Motor neuron (in vitro differentiated cells): ENCODE data around the gene GRHL3. TPM values are rescaled to one million over a fixed set of nuclear protein-coding genes. Genes with fewer than 3 reads are reported as not detected.
A peak's percentile ranks its signal among the peaks of the same experiment; 100 is the strongest.

ENCODE experiments used
- ATAC-seq, 8 experiments: fragments of 200-7000 bp; cut with Tn5 transposase; replicated peaks in 6 of 8; 2 replicates each; pipeline ENCODE4 v1.8.0; 2021; ENCODE audit warnings: mild to moderate bottlenecking in 8 of 8, moderate library complexity in 8 of 8
- H3K27ac ChIP-seq, 2 donors: fragments of 250-450 bp; sonication (Bioruptor Pico); 2 replicates each; pipeline ENCODE4 v1.9.0; 2021; ENCODE audit warnings: antibody characterized with exemption in 2 of 2, mild to moderate bottlenecking in 2 of 2, moderate library complexity in 1 of 2
- H3K4me1 ChIP-seq, 2 donors: fragments of 250-450 bp; sonication (Bioruptor Pico); replicated peaks in 1 of 2; 2 replicates each; pipeline ENCODE4 v1.6.1; 2021; ENCODE audit warnings: antibody characterized with exemption in 2 of 2, mild to moderate bottlenecking in 2 of 2, moderate library complexity in 1 of 2
- H3K4me3 ChIP-seq, 5 donors: fragments of 250-450 bp; sonication (Bioruptor Pico); 2 replicates each; pipeline ENCODE4 v1.9.0; 2021; ENCODE audit warnings: antibody characterized with exemption in 5 of 5, mild to moderate bottlenecking in 5 of 5, moderate library complexity in 4 of 5
- WGBS, 10 experiments: fragments of 450-650 bp; shearing (Covaris generic); methylation state at CpG; one replicate each; pipeline ENCODE4 v1.0.0; 2022; 5-methylcytosine and 5-hydroxymethylcytosine counted together
- in situ Hi-C, 9 experiments: fragments of 400-800 bp; cut with MboI; loops; one replicate each; pipeline ENCODE4 v1.15.0; 2021; ENCODE audit warnings: low sequenced_read_pairs in 9 of 9, low pct_unique_long_range_greater_than_20kb in 2 of 9; ENCODE audit not compliant: unreplicated experiment in 9 of 9
- total RNA-seq, 8 experiments: library from RNA; unstranded; fragments of 300-600 nt; gene quantifications; 2 replicates each; pipeline versions ENCODE4 v1.2.3 to v1.2.4, GENCODE V29; 2022

The GRHL3 gene
- total RNA-seq, 8 experiments from 2014 or later: 0.05 to 1.1 (median 0.57) TPM; not detected in 1

DNA sequence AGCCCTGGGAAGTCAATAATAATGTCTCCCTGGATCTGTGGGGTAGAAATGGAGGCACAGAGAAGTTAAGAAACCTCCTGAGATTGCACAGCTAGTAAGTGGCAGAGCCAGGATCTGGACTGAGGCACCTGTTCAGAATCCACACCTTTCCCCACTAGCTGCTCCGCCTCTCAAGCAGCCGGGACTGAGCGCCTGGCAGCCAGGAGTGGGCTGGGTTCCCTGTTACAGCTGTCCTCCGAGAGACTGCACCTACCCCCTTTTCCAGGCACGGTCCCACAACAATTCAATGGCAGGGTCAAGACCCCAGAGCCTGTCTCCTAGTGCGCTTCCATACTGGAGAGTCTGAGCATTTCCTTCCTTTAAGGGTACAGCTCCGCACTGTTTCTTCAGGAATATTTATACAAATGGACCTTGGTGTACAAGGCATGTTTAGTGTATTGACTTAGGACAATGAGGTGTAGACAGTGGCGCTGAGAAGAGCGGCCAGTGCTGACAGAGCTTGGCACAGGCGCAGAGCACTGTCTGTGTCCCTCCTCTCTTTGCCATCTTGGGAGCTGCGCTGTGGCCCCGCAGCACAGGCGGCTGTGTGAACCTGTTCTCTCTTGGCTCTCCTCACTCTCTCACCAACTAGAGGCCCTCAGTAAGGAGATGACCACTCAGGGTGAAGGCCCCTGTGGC lies 24.4 kb downstream of the GRHL3 start:
- in situ Hi-C loops: no loop called here
- H3K27ac ChIP-seq: no peak overlapping the region
- 75 to 94% (median 87%) methylated on average over 1 to 10 of the region's 13 CpGs; no CpG with 5 or more reads in 3 of the 10 experiments for WGBS, 10 experiments
- H3K4me3 ChIP-seq: no peak overlapping the region
- H3K4me1 ChIP-seq: peaks cover 2 to 40% of the 10 kb centered on the region in 2 donors
- peak in 2 of 8 experiments; percentile 28 to 39 for ATAC-seq

DNA sequence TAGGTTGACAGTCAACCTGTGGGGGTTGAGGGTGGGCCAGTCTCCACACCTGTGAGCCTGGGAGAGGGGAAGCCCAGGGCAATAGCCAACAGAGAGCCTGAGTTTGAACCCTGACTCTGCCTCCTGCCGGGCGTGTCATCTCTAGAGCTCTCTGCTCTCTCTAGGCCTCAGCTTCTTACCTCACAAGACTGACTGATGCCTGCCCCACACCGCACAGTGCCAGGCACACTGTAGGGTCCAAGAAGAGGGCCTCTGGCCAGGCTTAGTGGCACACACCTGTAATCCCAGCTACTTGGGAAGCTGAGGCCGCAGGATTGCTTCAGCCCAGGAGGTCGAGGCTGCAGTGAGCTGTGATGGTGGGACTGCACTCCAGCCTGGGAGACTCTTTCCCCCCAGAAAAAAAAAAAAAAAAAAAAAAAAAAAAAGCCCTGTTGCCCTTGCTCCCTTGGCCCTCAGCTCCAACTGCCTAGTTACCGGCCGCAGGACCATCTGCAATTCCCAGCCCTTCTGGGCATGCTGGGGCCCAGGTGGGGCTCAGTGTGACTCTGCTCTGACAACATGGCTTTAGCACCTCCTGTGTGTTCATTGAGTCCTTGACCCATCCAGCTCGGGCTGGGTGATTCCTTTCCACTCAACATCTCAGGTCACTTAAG lies 25.1 kb downstream of the GRHL3 start:
- Histone ChIP-seq H3K27ac (no peak overlapping the region), H3K4me3 (no peak overlapping the region), H3K4me1 (peaks cover 2 to 40% of the 10 kb centered on the region in 2 donors)
- in situ Hi-C loops: no loop called here
- WGBS, 10 experiments: 14 to 85% (median 75%) methylated on average over 1 to 7 of the region's 8 CpGs; no CpG with 5 or more reads in 3 of the 10 experiments
- ATAC-seq: peak in 5 of 8 experiments; percentile 10 to 39 (median 23)

DNA sequence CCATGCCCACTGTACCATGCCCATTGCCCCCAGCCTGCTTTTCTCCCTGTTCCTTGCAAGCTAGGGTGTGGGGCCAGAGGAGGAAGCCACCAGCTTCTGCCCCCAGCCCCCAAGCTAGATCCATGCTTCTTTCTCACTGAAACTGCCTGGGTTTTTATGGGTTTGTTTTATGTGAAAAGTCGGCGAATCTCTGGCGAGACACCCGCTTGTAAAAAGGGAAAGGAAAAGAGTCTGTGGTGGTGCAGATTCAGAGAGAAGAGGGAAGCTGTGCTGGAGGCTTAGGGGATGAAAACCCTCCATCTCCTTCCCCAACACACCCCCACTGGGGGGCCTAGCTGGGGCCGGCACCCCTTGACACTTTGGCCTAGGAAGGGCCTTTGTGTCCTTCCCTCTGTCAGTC lies 26.2 kb downstream of the GRHL3 start:
- in situ Hi-C loops: no loop called here
- no peak overlapping the region for H3K27ac ChIP-seq
- H3K4me1 ChIP-seq: peaks cover 2 to 33% of the 10 kb centered on the region in 2 donors
- no peak for ATAC-seq
- no peak overlapping the region for H3K4me3 ChIP-seq
- 40 to 100% (median 61%) methylated on average over 1 to 4 of the region's 5 CpGs; no CpG with 5 or more reads in 6 of the 10 experiments for WGBS, 10 experiments

DNA sequence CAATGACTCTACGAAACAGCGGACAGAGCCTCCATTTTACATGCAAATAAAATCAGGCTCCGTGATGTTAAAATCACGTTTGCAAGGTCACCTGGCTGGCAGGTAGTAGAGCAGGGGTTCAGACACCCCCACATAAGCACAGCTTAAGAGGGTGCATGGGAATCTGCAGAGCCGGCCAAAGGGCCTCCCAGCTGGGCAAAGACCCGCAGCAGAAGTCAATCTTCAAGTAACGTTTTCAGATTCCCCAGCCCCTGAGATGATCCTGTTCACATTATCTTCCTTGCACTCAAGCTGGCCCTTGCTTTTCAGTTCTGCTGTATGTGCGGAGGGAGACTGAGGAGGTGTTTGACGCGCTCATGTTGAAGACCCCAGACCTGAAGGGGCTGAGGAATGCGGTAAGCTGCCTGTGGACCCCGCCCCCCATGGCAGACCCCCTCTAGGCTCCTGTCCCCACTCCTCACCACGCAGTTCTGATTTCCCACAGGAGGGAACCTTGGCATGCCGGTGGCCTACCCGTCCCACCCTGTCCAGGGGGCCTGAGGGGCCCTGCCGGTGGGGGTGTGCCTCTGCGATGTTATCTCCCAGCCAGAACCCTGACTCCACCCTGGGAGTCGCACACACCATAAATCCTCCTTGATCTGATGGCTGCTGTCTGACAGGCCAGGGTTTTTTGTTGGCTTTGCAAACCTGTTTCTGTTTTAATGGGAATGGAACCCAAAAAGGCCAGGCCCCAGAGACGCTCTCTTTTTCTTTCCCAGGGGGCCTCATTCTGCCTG lies 28.2 kb downstream of the GRHL3 start:
- Histone ChIP-seq H3K4me3 (no peak overlapping the region), H3K27ac (no peak overlapping the region), H3K4me1 (peaks cover 0 to 15% of the 10 kb centered on the region in 2 donors)
- in situ Hi-C loops: no loop called here
- 35 to 97% (median 80%) methylated on average over 1 to 8 of the region's 19 CpGs; no CpG with 5 or more reads in 2 of the 10 experiments for WGBS, 10 experiments
- ATAC-seq: peak in 4 of 8 experiments; percentile 15 to 48 (median 27)

DNA sequence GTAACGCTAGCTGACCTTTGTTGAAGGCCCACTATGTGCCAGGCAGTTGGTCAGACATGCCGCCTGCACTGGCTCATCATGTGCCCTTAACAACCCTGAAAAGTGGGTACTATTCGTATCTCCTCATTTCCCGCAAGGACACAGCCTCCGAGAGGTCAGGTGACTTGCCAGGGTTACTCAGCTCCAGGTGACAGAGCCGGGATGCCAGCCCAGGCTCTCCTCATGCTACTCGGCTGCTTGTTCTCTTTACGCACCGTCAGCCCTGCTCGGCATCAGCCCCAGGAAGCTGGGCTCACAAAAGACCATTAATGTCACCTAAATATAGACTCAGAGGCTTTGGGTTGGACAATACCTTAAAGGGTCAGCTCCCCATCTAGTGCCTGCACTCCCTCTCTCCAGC lies 29.0 kb downstream of the GRHL3 start:
- no peak overlapping the region for H3K27ac ChIP-seq
- 89 to 100% (median 92%) methylated on average over 1 to 10 of the region's 10 CpGs; no CpG with 5 or more reads in 5 of the 10 experiments for WGBS, 10 experiments
- ATAC-seq: no peak
- in situ Hi-C loops: no loop called here
- no peak overlapping the region for H3K4me3 ChIP-seq
- peaks cover 0 to 9% of the 10 kb centered on the region in 2 donors for H3K4me1 ChIP-seq

DNA sequence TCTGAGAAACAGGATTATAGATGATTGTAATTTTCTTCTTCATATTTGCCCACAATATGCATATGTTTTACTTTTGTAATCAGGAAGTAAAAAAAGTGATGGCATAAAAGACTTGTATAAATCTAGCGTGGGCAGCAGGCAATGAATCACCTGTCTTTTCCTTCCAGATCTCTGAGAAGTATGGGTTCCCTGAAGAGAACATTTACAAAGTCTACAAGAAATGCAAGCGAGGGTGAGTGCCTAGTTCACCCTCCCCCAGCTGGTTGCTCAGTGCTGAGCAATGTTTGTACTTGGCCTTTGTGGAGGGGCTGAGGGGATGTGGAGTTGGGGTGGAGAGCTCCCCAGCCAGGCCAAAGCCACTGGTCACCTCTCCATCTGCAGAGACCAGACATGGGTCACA lies 30.7 kb downstream of the GRHL3 start:
- in situ Hi-C loops: no loop called here
- H3K4me3 ChIP-seq: no peak overlapping the region
- no peak for ATAC-seq
- 60 to 83% (median 76%) methylated on average over 1 to 2 of the region's 2 CpGs; no CpG with 5 or more reads in 3 of the 10 experiments for WGBS, 10 experiments
- peaks cover 0 to 6% of the 10 kb centered on the region in 2 donors for H3K4me1 ChIP-seq
- H3K27ac ChIP-seq: no peak overlapping the region

DNA sequence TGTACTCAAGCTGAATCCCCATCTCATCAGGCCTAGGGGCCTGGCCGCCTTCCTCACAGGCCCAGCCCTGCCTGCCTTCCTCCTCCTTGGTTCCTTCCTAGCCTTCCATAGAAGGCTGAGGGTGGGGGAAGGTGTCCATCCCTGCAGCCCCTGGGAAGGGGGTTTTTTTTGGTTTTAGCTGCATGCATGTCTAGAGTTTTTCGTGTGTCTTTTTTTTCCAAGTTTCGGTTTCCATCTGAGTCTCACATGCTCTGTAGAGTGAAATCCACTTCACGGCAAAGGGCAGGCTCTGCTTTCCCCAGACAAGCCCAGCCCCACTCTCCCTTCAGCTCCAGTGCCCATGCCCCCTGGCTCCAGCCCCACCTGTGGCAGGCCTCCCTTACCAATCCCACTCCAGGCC lies 32.1 kb downstream of the GRHL3 start:
- no peak overlapping the region for H3K27ac ChIP-seq
- WGBS, 10 experiments: 76 to 100% (median 87%) methylated on average over 1 to 4 of the region's 4 CpGs; no CpG with 5 or more reads in 5 of the 10 experiments
- no peak for ATAC-seq
- in situ Hi-C loops: no loop called here
- no peak overlapping the region for H3K4me3 ChIP-seq
- H3K4me1 ChIP-seq: peaks cover 0 to 6% of the 10 kb centered on the region in 2 donors

DNA sequence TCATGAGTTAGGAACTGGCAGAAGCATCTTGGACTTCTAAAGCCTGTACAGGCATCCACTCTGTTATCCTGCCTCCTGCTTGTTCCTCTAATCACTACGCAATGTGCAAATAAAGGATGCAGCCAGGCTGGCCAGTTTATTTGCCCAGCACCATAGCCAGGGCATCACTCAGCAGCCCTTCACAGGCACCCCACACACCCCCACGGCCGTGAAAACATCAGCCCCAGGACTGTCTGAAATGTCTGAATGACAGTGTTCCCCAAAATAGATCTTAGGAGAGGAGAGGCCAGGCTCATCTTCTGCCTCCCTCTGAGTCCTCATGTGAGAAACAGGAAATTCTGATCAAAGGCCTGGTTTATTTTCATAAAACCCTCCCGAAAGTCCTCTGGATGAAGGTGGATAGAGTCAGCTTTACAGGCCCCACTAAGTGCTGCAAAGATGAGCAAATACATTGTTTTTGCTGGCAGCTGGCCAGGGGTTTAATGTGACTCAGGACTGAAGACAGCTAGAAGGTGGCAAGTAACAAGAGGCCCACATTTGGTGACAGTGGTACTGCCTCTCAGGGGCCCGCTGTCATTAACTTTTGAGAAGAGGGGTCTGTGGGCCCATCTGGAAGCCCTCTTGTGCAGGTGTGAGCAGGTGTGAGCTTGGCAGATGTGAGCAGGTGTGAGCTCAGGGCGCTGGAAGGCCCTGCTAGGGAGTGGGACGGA lies 32.9 kb downstream of the GRHL3 start:
- in situ Hi-C loops: no loop called here
- WGBS, 10 experiments: 20 to 100% (median 63%) methylated on average over 1 to 6 of the region's 7 CpGs; no CpG with 5 or more reads in 2 of the 10 experiments
- peaks cover 0 to 6% of the 10 kb centered on the region in 2 donors for H3K4me1 ChIP-seq
- H3K4me3 ChIP-seq: no peak overlapping the region
- H3K27ac ChIP-seq: no peak overlapping the region
- peak in 1 of 8 experiments; percentile 53 for ATAC-seq

DNA sequence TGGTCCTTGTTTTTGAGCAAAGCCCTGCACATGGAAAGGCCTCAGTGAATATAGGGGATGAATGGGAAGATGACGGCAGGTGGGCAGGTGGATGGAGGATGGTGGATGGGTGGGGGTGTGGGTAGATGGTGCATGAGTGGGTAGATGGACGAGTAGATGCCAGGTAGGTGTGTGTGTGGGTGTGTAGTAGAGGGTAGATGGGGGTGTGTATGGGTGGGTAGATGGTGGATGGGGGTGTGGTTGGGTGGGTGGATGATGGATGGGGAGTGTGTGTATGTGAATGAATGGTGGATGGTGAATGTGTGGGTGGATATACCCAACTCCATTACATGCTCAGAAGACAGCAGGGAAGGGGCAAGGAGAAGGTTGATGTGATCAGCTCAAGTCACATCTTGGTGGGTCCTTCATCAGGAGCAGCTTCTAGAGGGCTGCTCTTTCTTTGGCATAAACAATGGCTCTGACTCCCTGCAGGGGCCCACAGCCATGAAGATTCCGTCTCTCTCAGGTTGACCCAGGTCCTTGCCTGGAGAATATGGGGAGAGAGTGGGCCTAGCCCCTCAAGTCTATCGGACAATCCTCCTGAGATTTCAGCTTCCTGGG lies 34.2 kb downstream of the GRHL3 start:
- in situ Hi-C loops: no loop called here
- Histone ChIP-seq H3K4me3 (no peak overlapping the region), H3K27ac (no peak overlapping the region), H3K4me1 (no peaks in the 10 kb centered on the region)
- WGBS, 10 experiments: 80 to 100% (median 93%) methylated on average over 1 to 2 of the region's 4 CpGs; no CpG with 5 or more reads in 5 of the 10 experiments
- no peak for ATAC-seq

DNA sequence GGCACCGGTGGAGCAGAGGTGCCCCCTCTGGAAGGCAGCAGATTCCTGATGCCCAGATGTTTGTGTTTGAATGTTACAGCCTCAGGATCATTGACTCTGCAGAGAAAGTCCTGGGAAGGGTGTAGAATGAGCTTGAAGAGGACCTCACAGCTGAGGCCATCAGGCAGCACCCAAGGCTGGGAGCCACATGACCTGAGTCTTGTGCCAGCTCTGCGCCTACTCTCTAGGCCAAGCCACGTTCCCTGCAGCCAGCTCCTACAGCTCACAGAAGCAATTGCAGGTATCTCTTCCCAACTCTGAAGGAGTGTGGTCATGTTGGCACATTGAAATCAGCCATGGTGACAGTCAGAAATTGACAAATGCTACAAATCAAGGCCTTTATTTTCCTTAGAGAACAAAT lies 36.3 kb downstream of the GRHL3 start:
- Histone ChIP-seq H3K27ac (no peak overlapping the region), H3K4me1 (no peaks in the 10 kb centered on the region), H3K4me3 (no peak overlapping the region)
- in situ Hi-C loops: no loop called here
- no peak for ATAC-seq
- WGBS, 10 experiments: 50 to 100% (median 83%) methylated on average over 1 to 3 of the region's 3 CpGs; no CpG with 5 or more reads in 3 of the 10 experiments

DNA sequence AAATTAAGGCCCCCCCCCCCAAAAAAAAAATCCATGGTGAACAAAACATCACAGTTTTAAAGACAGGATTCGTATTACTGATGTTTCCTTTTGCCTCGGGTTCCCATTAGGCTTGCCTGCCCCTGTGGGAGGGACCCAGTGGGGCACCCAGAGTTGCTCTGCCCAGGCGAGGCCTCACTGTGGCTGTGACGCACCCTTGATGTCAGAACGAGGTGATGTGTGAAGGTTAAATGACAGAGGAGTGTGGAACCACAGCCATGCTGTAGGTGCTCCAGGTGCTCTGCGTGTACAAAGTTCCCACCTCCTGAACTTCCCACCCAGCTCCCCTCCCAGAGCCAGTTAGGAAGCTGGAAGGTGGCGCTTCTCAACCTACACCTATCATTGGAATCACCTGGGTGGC lies 37.9 kb downstream of the GRHL3 start:
- in situ Hi-C loops: no loop called here
- Histone ChIP-seq H3K27ac (no peak overlapping the region), H3K4me1 (no peaks in the 10 kb centered on the region), H3K4me3 (no peak overlapping the region)
- no peak for ATAC-seq
- WGBS, 10 experiments: 60 to 100% (median 94%) methylated on average over 1 to 4 of the region's 7 CpGs; no CpG with 5 or more reads in 4 of the 10 experiments

DNA sequence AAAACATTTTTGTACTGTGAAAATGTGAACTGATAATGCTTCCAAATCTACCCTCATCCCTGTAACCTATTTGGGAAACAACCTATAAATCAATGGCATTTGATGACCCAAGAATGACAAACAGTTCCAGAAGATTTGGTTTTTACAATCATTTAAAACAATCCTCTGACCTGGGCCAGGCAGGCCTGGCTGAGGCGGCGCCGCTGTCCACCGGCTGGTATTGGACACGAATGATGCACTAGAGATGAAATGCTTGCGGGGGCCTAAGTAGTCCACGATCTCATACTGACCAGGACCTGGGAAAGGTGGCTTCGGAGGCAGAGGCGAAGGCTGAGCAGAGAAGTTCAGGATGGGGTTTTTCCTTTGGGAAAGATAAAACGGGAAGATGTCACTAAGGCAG lies 41.5 kb downstream of the GRHL3 start:
- Histone ChIP-seq H3K4me3 (no peak overlapping the region), H3K27ac (no peak overlapping the region), H3K4me1 (peaks cover 17 to 22% of the 10 kb centered on the region in 2 donors)
- in situ Hi-C loops: no loop called here
- 86 to 100% (median 94%) methylated on average over 3 to 10 of the region's 10 CpGs; no CpG with 5 or more reads in 2 of the 10 experiments for WGBS, 10 experiments
- ATAC-seq: no peak
